A673 (cell line): Measurements from ENCODE around the gene ABHD6.

Experiments
- CTCF ChIP-seq: fragments of 300-800, 200-600 bp; sonication (generic); conservative IDR thresholded peaks from 2 replicates; pipeline ENCODE4 v1.5.1; 2017; ENCODE audit warnings: low read depth, mild to moderate bottlenecking, antibody characterized with exemption, low read length, moderate library complexity, mixed read lengths
- EZH2 ChIP-seq: fragments of 200-600 bp; sonication (generic); IDR thresholded peaks from 2 replicates; pipeline ENCODE4 v1.6.1; 2017; ENCODE audit warnings: borderline replicate concordance, low read depth, mild to moderate bottlenecking, mixed read lengths, antibody characterized with exemption, low read length; ENCODE audit not compliant: poor library complexity, severe bottlenecking

- TF ChIP-seq CTCF: no peak
- TF ChIP-seq EZH2: no peak
These were observed 14.0 kb downstream of the ABHD6 start for GRCh38 chr3:58251631-58252035.
